Measurements from ENCODE around the gene CA5A. TPM values are rescaled to one million over a fixed set of nuclear protein-coding genes. Genes with fewer than 3 reads are reported as not detected.

Gene CA5A
- total RNA-seq, 1 experiment from 2014 or later: not detected

- H3K27ac Mint-ChIP-seq (ENCODE audit: low read depth, unreplicated experiment): peak overlapping the region; percentile 57
Measured at GRCh38 chr16:87844809-87845208, 91.5 kb downstream of the CA5A start.

GRCh38 chr16:87844120-87844733 lies 92.1 kb downstream of the CA5A start:
- intact Hi-C loops (cut with micrococcal nuclease): no loop called here
- H3K27ac Mint-ChIP-seq (ENCODE audit: low read depth, unreplicated experiment): peak overlapping the region; percentile 57
- no TSS peak for BruUV-seq (replicated peaks)
- peaks cover 66% of the 10 kb centered on the region for H3K36me3 Mint-ChIP-seq (ENCODE audit: insufficient read depth, unreplicated experiment)
- POLR2A ChIA-PET: interaction anchor here (0.7 kb wide), 2 partner anchors 15 to 36 kb away, joined by 3 to 4 read pairs; no protein-coding TSS in a partner anchor
- no peaks in the 10 kb centered on the region for H3K9me3 Mint-ChIP-seq (ENCODE audit: unreplicated experiment)
- TF ChIP-seq CTCF (IDR thresholded peaks at IDR 0.05; ENCODE audit: unreplicated experiment): no peak
- H3K27me3 Mint-ChIP-seq (ENCODE audit: insufficient read depth, unreplicated experiment): no peaks in the 10 kb centered on the region
- CTCF ChIA-PET: interaction anchor here (3.5 kb wide), 1 partner anchor 65 kb away, joined by 27 read pairs; no protein-coding TSS in a partner anchor
- no peak overlapping the region for H3K4me3 Mint-ChIP-seq (ENCODE audit: unreplicated experiment)
- peaks cover 14% of the 10 kb centered on the region for H3K4me1 Mint-ChIP-seq (ENCODE audit: insufficient read depth, unreplicated experiment)
- DNase-seq (ENCODE audit: unreplicated experiment): no peak

More at GRCh38 chr16:87844809-87845208, 91.5 kb downstream of the CA5A start:
- no peak for DNase-seq (ENCODE audit: unreplicated experiment)
- no peaks in the 10 kb centered on the region for H3K27me3 Mint-ChIP-seq (ENCODE audit: insufficient read depth, unreplicated experiment)
- no peak overlapping the region for H3K4me3 Mint-ChIP-seq (ENCODE audit: unreplicated experiment)
- H3K9me3 Mint-ChIP-seq (ENCODE audit: unreplicated experiment): no peaks in the 10 kb centered on the region
- no peak for TF ChIP-seq CTCF (IDR thresholded peaks at IDR 0.05; ENCODE audit: unreplicated experiment)
- no TSS peak for BruUV-seq (replicated peaks)
- ChIA-PET POLR2A (interaction anchor here (0.7 kb wide), 2 partner anchors 16 to 37 kb away, joined by 3 to 4 read pairs; no protein-coding TSS in a partner anchor), CTCF (interaction anchor here (3.5 kb wide), 1 partner anchor 66 kb away, joined by 27 read pairs; no protein-coding TSS in a partner anchor)
- H3K4me1 Mint-ChIP-seq (ENCODE audit: insufficient read depth, unreplicated experiment): peaks cover 14% of the 10 kb centered on the region
- intact Hi-C loops (cut with micrococcal nuclease): no loop called here
- H3K36me3 Mint-ChIP-seq (ENCODE audit: insufficient read depth, unreplicated experiment): peaks cover 66% of the 10 kb centered on the region

GRCh38 chr16:87843678-87844105 lies 92.6 kb downstream of the CA5A start:
- intact Hi-C loops (cut with micrococcal nuclease): no loop called here
- Mint-ChIP-seq H3K27ac (ENCODE audit: low read depth, unreplicated experiment) (no peak overlapping the region), H3K27me3 (ENCODE audit: insufficient read depth, unreplicated experiment) (no peaks in the 10 kb centered on the region), H3K4me3 (ENCODE audit: unreplicated experiment) (no peak overlapping the region), H3K9me3 (ENCODE audit: unreplicated experiment) (no peaks in the 10 kb centered on the region), H3K4me1 (ENCODE audit: insufficient read depth, unreplicated experiment) (peaks cover 14% of the 10 kb centered on the region), H3K36me3 (ENCODE audit: insufficient read depth, unreplicated experiment) (peaks cover 66% of the 10 kb centered on the region)
- CTCF ChIA-PET: no interaction called here
- DNase-seq (ENCODE audit: unreplicated experiment): no peak
- POLR2A ChIA-PET: no interaction called here
- no peak for TF ChIP-seq CTCF (IDR thresholded peaks at IDR 0.05; ENCODE audit: unreplicated experiment)
- BruUV-seq (replicated peaks): no TSS peak

- CTCF ChIA-PET: interaction anchor here (1.2 to 1.6 kb wide), 2 partner anchors 9 to 63 kb away, joined by 3 to 4 read pairs; no protein-coding TSS in a partner anchor
- peaks cover 66% of the 10 kb centered on the region for H3K36me3 Mint-ChIP-seq (ENCODE audit: insufficient read depth, unreplicated experiment)
Measured at GRCh38 chr16:87842209-87842869, 94.0 kb downstream of the CA5A start.

More at GRCh38 chr16:87842209-87842869, 94.0 kb downstream of the CA5A start:
- H3K4me1 Mint-ChIP-seq (ENCODE audit: insufficient read depth, unreplicated experiment): peaks cover 14% of the 10 kb centered on the region
- no peak for TF ChIP-seq CTCF (IDR thresholded peaks at IDR 0.05; ENCODE audit: unreplicated experiment)
- H3K9me3 Mint-ChIP-seq (ENCODE audit: unreplicated experiment): no peaks in the 10 kb centered on the region
- BruUV-seq (replicated peaks): no TSS peak
- intact Hi-C loops (cut with micrococcal nuclease): no loop called here
- H3K4me3 Mint-ChIP-seq (ENCODE audit: unreplicated experiment): no peak overlapping the region
- H3K27ac Mint-ChIP-seq (ENCODE audit: low read depth, unreplicated experiment): no peak overlapping the region
- DNase-seq (ENCODE audit: unreplicated experiment): no peak
- H3K27me3 Mint-ChIP-seq (ENCODE audit: insufficient read depth, unreplicated experiment): no peaks in the 10 kb centered on the region
- POLR2A ChIA-PET: interaction anchor here (0.8 to 1.0 kb wide), 2 partner anchors 11 to 25 kb away, joined by 3 read pairs; no protein-coding TSS in a partner anchor

Data from MCF 10A (cell line).